ENCODE measurements around the gene ODAD3. TPM values are rescaled to one million over a fixed set of nuclear protein-coding genes. Genes with fewer than 3 reads are reported as not detected.

The ODAD3 gene
- total RNA-seq, 4 donors from 2014 or later, result 0.17 to 0.33 TPM; not detected in 2

DNA sequence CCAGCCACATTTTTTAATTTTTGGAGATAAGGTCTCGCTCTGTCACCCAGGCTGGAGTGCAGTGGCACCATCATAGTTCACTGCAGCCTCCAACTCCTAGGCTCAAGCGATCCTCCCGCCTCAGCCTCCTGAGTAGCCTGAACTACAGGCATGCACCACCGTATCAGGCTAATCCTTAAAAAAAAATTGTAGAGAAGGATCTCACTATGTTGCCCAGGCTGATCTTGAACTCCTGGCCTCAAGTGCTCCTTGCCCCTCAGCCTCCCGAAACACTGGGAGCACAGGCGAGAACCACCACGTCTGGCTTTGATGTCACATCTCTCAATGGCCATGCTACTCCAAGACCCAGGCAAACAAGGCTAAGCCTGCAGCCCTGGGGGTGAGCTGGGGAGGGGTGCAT is 21.7 kb upstream of the ODAD3 start:
- TF ChIP-seq CTCF (IDR thresholded peaks at IDR 0.05; ENCODE audit: low read depth), result no peak

DNA sequence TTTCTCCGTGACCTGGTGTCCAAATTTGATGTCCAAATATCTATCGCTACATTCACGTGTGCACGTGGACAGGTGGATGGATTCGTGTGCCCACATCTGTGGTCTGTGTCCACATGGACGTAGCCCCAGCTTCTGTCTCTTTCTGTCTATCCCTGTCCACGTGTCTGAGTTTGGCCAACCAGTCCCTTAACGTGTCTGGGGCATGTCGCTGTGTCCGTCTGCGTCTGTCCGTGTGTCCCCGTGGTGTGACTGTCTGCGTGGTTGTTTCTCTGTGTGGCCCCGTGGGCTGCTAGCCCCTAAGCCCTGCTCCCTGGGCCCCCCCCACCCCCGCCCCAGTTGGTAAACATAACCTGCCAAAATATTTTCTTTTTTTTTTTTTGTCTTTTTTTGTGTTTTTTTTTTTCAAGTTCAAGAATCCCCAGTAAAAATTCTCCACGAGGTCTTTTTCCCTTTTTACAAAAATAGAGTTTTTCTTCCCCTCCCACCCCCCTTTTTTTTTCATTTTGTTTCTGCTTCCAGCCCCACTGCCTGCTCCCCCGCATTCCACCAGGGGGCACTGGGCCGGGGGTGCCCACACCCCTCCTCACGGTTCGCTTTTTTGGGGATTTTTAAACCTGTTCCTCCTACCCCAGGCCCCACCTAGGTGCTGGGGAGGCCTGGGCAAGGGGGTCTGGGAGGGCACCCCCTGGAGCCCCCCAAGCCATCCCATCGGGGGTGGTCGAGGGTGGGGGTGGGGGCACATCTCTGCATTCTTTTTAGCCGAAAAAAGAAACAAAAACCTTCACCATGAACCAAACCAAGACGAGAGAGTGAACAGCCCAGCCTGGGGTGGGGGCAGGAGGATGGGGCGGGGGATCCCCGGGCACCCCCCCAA is 18.8 kb upstream of the ODAD3 start:
- TF ChIP-seq CTCF (IDR thresholded peaks at IDR 0.05; ENCODE audit: low read depth), result no peak

GRCh38 chr19:11452620-11453310 is 17.8 kb upstream of the ODAD3 start:
- TF ChIP-seq CTCF (IDR thresholded peaks at IDR 0.05; ENCODE audit: low read depth), result no peak

- no peak for TF ChIP-seq CTCF (IDR thresholded peaks at IDR 0.05; ENCODE audit: low read depth)
Observed at GRCh38 chr19:11451871-11452619, 17.1 kb upstream of the ODAD3 start.

- TF ChIP-seq CTCF (IDR thresholded peaks at IDR 0.05; ENCODE audit: low read depth), result no peak
Observed at GRCh38 chr19:11451327-11451870, 16.5 kb upstream of the ODAD3 start.

- TF ChIP-seq CTCF (IDR thresholded peaks at IDR 0.05; ENCODE audit: low read depth), result no peak
Observed at GRCh38 chr19:11450570-11451326, 15.8 kb upstream of the ODAD3 start.

Measured in subcutaneous adipose tissue (tissue), 4 donors.